Psoas muscle (tissue), 8 donors: ENCODE results near the gene DENND1B. TPM values are rescaled to one million over a fixed set of nuclear protein-coding genes. Genes with fewer than 3 reads are reported as not detected.
"Not testable (repeated sequence)": the region's sequence is repeated elsewhere in the genome, so short reads cannot be mapped to it uniquely, and the experiment has no call there.

Experiments used
- ATAC-seq, 4 donors: fragments of 200-7000 bp; cut with Tn5 transposase; one replicate each; pipeline ENCODE4 v1.9.1; 2020; ENCODE audit warnings: moderate library complexity in 3 of 4, mild to moderate bottlenecking in 2 of 4
- DNase-seq, 2 donors: peaks; one replicate each; pipeline ENCODE4 v3.0.0-alpha.2; 2020
- H3K27ac ChIP-seq: fragments of 200-600 bp; one replicate; pipeline ENCODE4 v1.8.0; 2022
- H3K27me3 ChIP-seq, 3 donors: fragments of 200-600 bp in 1 of 3; one replicate each; pipeline versions ENCODE4 v1.6.1 to v1.8.0; 2013 to 2022; ENCODE audit warnings: low read length in 2 of 3, mild to moderate bottlenecking in 2 of 3, moderate library complexity in 1 of 3; ENCODE audit not compliant: insufficient read depth in 3 of 3
- H3K36me3 ChIP-seq, 2 donors: fragments of 200-600 bp in 1 of 2; one replicate each; pipeline versions ENCODE4 v1.6.1 to v1.8.0; 2013 to 2022; ENCODE audit warnings: low read depth in 1 of 2, mild to moderate bottlenecking in 1 of 2, moderate library complexity in 1 of 2; ENCODE audit not compliant: insufficient read depth in 1 of 2
- H3K4me1 ChIP-seq: fragments of 200-600 bp; one replicate; pipeline ENCODE4 v1.8.0; 2022
- H3K4me3 ChIP-seq: fragments of 200-600 bp; one replicate; pipeline ENCODE4 v1.8.0; 2022; ENCODE audit warnings: mild to moderate bottlenecking
- H3K9me3 ChIP-seq: fragments of 200-600 bp; one replicate; pipeline ENCODE4 v1.8.0; 2022
- WGBS, 3 donors: extraction: QIAGEN DNeasy Blood & Tissue Kit; methylation state at CpG; one replicate each; pipeline versions ENCODE4 v1.1.6 to v1.1.7; 2013; 5-methylcytosine and 5-hydroxymethylcytosine counted together
- intact Hi-C, 2 donors: fragments of 100-400 bp; cut with DNase I; formaldehyde crosslinking; loops; one replicate each; pipeline versions ENCODE4 v1.11.0 to v1.14.2; 2022
- polyA plus RNA-seq, 3 donors: library from polyadenylated mRNA; stranded (reverse); fragments of 200-250 nt; gene quantifications; one replicate each; pipeline ENCODE4 v1.2.3, GENCODE V29; 2013
- total RNA-seq, 4 donors: library from RNA; stranded (reverse); fragmentation: NEBNext Ultra II Directional in 2 of 4; extraction: Animal tissue kit (Norgen Biotek cat#: 25700) in 2 of 4; gene quantifications; one replicate each; pipeline versions ENCODE4 v1.2.1 to v1.2.4, GENCODE V29; 2021 to 2023
- TF ChIP-seq, protein P1 (sequence below): fragments of 200-600 bp; IDR thresholded peaks from one replicate; pipeline ENCODE4 v1.8.0; 2022; ENCODE audit warnings: antibody characterized with exemption
- donor health status: healthy with polysubstance abuse.
- donor health status: DM: no; HTN: no; CAD: no; lungs with moderate emphysema.
- donor health status: Bipolar disorder and iron deficiency.
- donor health status: healthy.
- donor health status: DM: yes; HTN: yes; CAD: no.
- donor health status: DM: no; HTN: no; CAD: no.
- donor health status: DM: no; HTN: no; CAD: no.
- donor health status: DM: yes; HTN: yes; CAD: no.

DENND1B gene
- total and polyA plus RNA-seq, 7 donors = 1.4 to 11.5 (median 6.2) TPM

DNA sequence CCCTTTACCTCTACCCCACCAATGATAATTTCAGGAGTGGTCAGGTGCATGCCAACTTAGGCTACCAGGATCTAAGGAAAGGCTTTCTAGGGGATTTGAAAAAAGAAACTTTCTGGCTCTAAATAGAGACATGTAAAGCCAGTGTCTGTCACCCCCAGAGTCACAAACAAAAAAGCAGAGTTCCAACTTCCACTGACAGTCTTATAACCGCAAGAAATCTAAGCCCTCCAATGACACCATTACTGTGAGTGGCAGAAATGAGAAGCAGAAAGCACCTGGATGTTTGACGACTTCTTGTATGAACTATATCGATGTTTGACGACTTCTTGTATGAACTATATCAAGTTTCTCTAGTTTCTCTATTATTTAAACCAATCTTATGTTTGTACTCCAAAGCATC lies 6.0 kb downstream of the DENND1B start:
- H3K27me3 ChIP-seq = no peaks in the 10 kb centered on the region
- no peak overlapping the region for H3K4me3 ChIP-seq
- 71 to 91% (median 82%) methylated on average over 4 of the region's 4 CpGs for WGBS, 3 donors
- TF ChIP-seq, protein P1, sequence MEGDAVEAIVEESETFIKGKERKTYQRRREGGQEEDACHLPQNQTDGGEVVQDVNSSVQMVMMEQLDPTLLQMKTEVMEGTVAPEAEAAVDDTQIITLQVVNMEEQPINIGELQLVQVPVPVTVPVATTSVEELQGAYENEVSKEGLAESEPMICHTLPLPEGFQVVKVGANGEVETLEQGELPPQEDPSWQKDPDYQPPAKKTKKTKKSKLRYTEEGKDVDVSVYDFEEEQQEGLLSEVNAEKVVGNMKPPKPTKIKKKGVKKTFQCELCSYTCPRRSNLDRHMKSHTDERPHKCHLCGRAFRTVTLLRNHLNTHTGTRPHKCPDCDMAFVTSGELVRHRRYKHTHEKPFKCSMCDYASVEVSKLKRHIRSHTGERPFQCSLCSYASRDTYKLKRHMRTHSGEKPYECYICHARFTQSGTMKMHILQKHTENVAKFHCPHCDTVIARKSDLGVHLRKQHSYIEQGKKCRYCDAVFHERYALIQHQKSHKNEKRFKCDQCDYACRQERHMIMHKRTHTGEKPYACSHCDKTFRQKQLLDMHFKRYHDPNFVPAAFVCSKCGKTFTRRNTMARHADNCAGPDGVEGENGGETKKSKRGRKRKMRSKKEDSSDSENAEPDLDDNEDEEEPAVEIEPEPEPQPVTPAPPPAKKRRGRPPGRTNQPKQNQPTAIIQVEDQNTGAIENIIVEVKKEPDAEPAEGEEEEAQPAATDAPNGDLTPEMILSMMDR = no peak
- no peaks in the 10 kb centered on the region for H3K36me3 ChIP-seq
- DNase-seq (no peak), ATAC-seq (no peak)
- intact Hi-C loops = no loop called here
- no peak overlapping the region for H3K27ac ChIP-seq
- H3K9me3 ChIP-seq = no peaks in the 10 kb centered on the region
- peaks cover 49% of the 10 kb centered on the region for H3K4me1 ChIP-seq

DNA sequence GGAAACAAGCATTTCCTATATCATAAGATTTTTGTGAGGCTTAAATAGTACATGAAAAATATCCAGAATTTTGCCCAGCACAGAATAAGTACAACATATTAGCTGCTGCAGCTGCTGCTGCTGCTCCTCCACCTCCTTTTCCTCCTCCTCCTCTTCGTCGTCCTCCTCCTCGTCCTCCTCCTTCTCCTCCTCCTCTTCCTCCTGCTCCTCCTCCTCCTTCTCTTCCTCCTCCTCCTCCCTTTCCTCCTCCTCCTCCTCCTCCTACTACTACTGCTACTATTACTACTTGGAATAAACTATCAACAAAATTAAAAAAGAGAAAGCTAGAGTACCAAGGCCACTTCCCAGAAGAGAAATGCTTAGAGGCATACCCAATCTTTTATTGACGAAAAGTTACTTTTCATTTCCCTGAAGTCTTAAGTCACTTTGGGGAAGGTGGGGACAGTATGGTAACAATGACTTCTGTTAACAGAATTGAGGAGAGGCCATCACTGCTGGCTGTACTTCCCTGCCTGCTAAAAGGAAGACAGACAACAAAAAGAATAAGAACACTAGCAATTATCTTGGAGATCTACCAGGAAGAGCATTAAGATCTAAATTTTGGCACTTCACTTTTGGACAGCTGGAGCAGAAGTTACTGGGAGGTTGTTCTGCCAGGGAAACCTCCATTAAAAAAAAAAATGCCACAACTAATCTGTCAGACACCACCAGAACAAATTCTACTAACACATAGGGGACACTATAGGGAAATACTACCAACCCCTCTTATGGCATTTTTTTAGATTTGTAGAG lies 7.1 kb downstream of the DENND1B start:
- Histone ChIP-seq H3K4me1 (peaks cover 45% of the 10 kb centered on the region), H3K9me3 (no peaks in the 10 kb centered on the region), H3K36me3 (no peaks in the 10 kb centered on the region), H3K27me3 (no peaks in the 10 kb centered on the region), H3K27ac (no peak overlapping the region), H3K4me3 (no peak overlapping the region)
- ATAC-seq (no peak), DNase-seq (no peak)
- TF ChIP-seq, protein P1 = no peak
- intact Hi-C loops = no loop called here
- 32 to 40% (median 34%) methylated on average over 4 of the region's 4 CpGs for WGBS, 3 donors

DNA sequence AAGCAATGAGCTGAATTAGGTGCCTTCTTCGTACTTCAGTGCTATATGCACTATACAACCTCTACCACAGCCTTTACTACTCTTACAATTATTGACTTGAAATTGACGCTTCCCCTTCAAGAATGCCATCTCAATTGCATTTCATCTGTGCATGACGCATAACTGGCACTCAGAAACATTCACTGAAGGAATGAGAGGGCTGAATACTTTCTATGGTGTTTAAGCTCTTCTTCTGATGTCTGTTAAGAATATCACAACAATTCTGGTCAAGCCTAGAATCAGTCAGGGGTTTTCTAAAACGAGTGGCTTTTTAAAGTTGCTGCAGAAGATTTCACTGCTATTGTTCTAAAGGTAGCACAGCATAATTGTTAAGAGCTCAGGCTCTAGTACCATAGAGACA lies 11.5 kb downstream of the DENND1B start:
- Histone ChIP-seq H3K27me3 (no peaks in the 10 kb centered on the region), H3K4me1 (peaks cover 24% of the 10 kb centered on the region), H3K9me3 (no peaks in the 10 kb centered on the region), H3K27ac (no peak overlapping the region), H3K4me3 (no peak overlapping the region), H3K36me3 (no peaks in the 10 kb centered on the region)
- WGBS, 3 donors = 58 to 64% (median 60%) methylated on average over 4 of the region's 4 CpGs
- no peak for ATAC-seq
- TF ChIP-seq, protein P1 = no peak
- intact Hi-C loops = loop anchor here in 1 of 2 donors (2.0 kb wide), 1 partner anchor 47 kb away; no protein-coding TSS in a partner anchor
- no peak for DNase-seq

DNA sequence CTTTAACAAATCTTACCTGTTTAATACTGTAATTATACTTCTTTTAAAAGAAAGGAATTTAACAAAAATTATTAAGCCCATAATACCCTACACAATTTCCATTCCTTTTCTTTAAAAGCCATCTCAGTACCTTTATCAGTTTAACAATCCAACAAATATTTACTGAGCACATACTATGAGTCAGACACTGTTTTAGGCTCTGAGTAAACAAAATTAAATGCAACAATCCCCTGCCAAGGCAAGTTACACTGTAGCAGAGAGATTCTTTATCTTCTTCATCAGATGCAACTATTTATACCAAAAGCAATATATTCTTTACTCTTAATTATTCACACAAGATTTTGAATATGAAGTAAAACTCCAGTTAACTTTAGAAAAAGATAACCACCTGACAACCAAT lies 12.0 kb downstream of the DENND1B start:
- Histone ChIP-seq H3K4me1 (peaks cover 19% of the 10 kb centered on the region), H3K4me3 (no peak overlapping the region), H3K36me3 (no peaks in the 10 kb centered on the region), H3K9me3 (no peaks in the 10 kb centered on the region), H3K27me3 (no peaks in the 10 kb centered on the region), H3K27ac (no peak overlapping the region)
- TF ChIP-seq, protein P1 = no peak
- intact Hi-C loops = loop anchor here in 1 of 2 donors (2.0 kb wide), 1 partner anchor 47 kb away; no protein-coding TSS in a partner anchor
- no peak for DNase-seq
- ATAC-seq = no peak

DNA sequence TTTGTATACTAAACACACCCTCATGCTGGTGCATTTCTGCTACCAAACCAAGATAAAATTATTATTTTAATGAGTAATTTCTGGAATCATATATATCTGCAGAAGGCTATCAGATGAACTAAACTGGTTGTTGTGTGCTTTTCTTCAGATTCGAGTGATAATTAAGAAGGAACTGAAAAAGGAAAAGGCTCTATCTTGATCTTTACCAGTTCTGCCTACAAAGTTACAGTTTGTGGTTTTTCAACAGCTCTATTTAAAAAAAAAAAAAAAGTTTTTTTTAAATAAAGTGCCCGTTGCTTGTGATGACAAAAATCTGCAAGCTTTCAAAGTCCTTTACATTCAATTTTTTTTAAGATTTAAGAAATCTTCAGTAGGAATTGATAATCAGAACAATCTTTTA lies 13.6 kb downstream of the DENND1B start:
- Histone ChIP-seq H3K4me3 (no peak overlapping the region), H3K9me3 (no peaks in the 10 kb centered on the region), H3K36me3 (no peaks in the 10 kb centered on the region), H3K4me1 (peaks cover 19% of the 10 kb centered on the region), H3K27me3 (no peaks in the 10 kb centered on the region), H3K27ac (no peak overlapping the region)
- whole genome bisulfite sequencing, 3 donors = 82 to 87% (median 87%) methylated on average over 2 of the region's 2 CpGs
- DNase-seq = no peak
- TF ChIP-seq, protein P1 = no peak
- intact Hi-C loops = loop anchor here in 1 of 2 donors (2.0 kb wide), 1 partner anchor 49 kb away; no protein-coding TSS in a partner anchor
- ATAC-seq = no peak

DNA sequence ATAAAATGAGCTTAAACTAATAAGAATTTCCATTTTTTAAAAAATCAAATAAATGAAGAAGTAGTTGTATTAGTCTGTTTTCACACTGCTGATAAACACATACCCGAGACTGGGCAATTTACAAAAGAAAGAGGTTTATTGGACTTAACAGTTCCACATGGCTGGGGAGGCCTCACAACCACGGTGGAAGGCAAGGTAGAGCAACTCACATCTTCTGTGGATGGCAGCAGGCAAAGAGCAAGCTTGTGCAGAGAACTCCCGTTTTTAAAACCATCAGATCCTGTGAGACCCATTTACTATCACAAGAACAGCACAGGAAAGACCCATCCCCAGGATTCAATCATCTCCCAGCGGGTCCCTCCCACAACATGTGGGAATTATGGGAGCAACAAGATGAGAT lies 19.7 kb downstream of the DENND1B start:
- H3K9me3 ChIP-seq, H3K4me1 ChIP-seq, ATAC-seq, H3K27me3 ChIP-seq, DNase-seq, H3K36me3 ChIP-seq, intact Hi-C loops, H3K27ac ChIP-seq, H3K4me3 ChIP-seq: not testable (repeated sequence)
- WGBS, 3 donors = 73 to 77% (median 75%) methylated on average over 4 of the region's 4 CpGs

DNA sequence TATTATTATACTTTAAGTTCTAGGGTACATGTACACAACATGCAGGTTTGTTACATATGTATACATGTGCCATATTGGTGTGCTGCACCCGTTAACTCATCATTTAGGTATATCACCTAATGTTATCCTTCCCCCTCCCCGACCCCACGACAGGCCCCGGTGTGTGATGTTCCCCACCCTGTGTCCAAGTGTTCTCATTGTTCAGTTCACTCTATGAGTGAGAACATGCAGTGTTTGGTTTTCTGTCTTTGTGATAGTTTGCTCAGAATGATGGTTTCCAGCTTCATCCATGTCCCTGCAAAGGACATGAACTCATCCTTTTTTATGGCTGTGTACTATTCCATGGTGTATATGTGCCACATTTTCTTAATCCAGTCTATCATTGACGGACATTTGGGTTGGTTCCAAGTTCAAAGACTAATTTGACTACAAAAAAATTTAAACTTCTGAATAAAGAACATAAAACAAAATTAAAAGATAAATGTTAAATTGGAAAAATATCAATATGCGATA lies 22.6 kb downstream of the DENND1B start:
- WGBS, 3 donors = 96 to 99% (median 98%) methylated on average over 6 of the region's 6 CpGs
- ATAC-seq, intact Hi-C loops, H3K27me3 ChIP-seq, H3K4me1 ChIP-seq, H3K4me3 ChIP-seq, DNase-seq, H3K36me3 ChIP-seq, H3K27ac ChIP-seq, H3K9me3 ChIP-seq: not testable (repeated sequence)
